ENCODE results near the gene TBC1D22A. TPM values are rescaled to one million over a fixed set of nuclear protein-coding genes. Genes with fewer than 3 reads are reported as not detected.

The TBC1D22A gene
- total RNA-seq, 6 experiments from 2014 or later: 10.9 to 18.1 (median 14.0) TPM

GRCh38 chr22:46824344-46824909 lies 62.0 kb downstream of the TBC1D22A start:
- no peak for TF ChIP-seq POLR2A (IDR thresholded peaks at IDR 0.05)
- no peak for TF ChIP-seq CTCF (IDR thresholded peaks at IDR 0.05)
- Histone ChIP-seq H3K4me1 (no peaks in the 10 kb centered on the region), H3K27me3 (no peaks in the 10 kb centered on the region), H3K9me3 (no peaks in the 10 kb centered on the region), H3K27ac (no peak overlapping the region), H3K4me3 (no peak overlapping the region), H3K36me3 (no peaks in the 10 kb centered on the region)
- DNase-seq: no peak
- intact Hi-C loops (cut with DNase I): no loop called here
- no peak for ATAC-seq
- 97% methylated on average over 8 of the region's 9 CpGs for WGBS (ENCODE audit: insufficient coverage, low coverage, low lambda C conversion rate, missing lambda C conversion rate)

DNA sequence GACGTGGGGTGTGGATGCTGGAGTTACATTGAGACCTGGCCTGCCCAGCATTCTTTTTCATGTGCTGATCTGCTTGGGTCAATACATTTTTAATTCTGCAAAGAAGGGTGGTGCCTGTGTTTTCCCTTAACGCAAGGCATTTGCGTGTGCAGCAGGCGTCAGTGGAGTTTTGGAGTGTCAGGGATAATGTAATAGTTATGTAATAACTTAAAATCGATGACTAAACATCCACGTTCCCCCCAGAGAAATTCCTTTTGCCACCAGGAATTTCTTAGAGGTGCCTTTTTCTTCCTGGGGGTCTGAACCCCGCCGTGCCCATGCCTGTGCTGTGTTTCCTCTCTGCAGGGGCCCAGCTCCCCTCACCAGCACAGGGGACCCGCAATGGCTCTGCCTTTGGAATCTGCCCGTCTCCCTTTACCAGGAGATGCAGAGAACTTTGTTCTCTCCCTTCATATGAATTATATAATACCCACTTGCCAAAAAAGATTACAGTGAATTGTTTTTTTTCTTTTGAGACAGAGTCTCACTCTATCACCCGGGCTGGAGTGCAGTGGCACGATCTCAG lies 62.6 kb downstream of the TBC1D22A start:
- Histone ChIP-seq H3K27me3 (no peaks in the 10 kb centered on the region), H3K4me1 (no peaks in the 10 kb centered on the region), H3K36me3 (no peaks in the 10 kb centered on the region), H3K27ac (no peak overlapping the region), H3K4me3 (no peak overlapping the region), H3K9me3 (no peaks in the 10 kb centered on the region)
- no peak for TF ChIP-seq CTCF (IDR thresholded peaks at IDR 0.05)
- TF ChIP-seq POLR2A (IDR thresholded peaks at IDR 0.05): no peak
- no peak for DNase-seq
- WGBS (ENCODE audit: insufficient coverage, low coverage, low lambda C conversion rate, missing lambda C conversion rate): 76% methylated on average over 7 of the region's 12 CpGs
- intact Hi-C loops (cut with DNase I): no loop called here
- no peak for ATAC-seq

DNA sequence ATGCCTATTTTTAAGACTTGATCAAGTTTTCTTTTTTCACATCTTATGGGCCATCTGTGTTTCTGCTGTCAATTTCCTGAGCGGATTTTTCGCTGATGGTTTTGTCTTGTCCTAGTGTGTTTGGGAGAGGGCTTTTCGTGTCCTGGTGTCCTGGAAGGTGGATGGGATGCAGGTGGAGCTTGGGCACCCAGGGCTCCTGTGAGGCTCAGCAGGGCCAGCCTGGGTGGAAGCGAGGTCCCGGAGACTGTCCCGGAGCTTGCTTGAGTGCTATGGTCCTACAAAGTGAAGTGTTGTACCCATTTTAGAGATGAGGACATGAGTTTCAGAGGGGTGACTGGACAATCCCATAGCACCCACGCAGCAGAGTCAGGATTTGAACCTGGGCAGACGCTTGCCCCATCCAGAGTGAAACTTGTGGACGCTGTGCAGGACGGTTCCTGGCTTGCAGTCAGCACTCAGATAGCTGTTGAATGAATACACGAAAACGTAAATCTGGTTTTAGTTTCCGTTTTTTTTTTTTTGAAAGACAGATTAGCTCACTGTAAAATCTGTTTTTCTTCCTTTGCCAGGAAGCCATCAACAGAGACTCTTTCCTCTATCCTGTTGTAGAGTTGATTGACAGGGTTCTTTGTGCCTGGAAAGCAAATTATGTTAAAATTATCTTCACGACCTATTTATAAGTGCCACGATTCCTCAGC lies 64.1 kb downstream of the TBC1D22A start:
- Histone ChIP-seq H3K27ac (no peak overlapping the region), H3K27me3 (no peaks in the 10 kb centered on the region), H3K4me1 (no peaks in the 10 kb centered on the region), H3K9me3 (no peaks in the 10 kb centered on the region), H3K36me3 (no peaks in the 10 kb centered on the region), H3K4me3 (no peak overlapping the region)
- 72% methylated on average over 11 of the region's 15 CpGs for WGBS (ENCODE audit: insufficient coverage, low coverage, low lambda C conversion rate, missing lambda C conversion rate)
- ATAC-seq (no peak), DNase-seq (no peak)
- intact Hi-C loops (cut with DNase I): no loop called here
- TF ChIP-seq CTCF (IDR thresholded peaks at IDR 0.05) (no peak), POLR2A (IDR thresholded peaks at IDR 0.05) (no peak)

- Histone ChIP-seq H3K36me3 (no peaks in the 10 kb centered on the region), H3K27ac (no peak overlapping the region), H3K4me3 (no peak overlapping the region), H3K27me3 (no peaks in the 10 kb centered on the region), H3K9me3 (no peaks in the 10 kb centered on the region), H3K4me1 (no peaks in the 10 kb centered on the region)
- 81% methylated on average over 11 of the region's 25 CpGs for WGBS (ENCODE audit: insufficient coverage, low coverage, low lambda C conversion rate, missing lambda C conversion rate)
- peak in 2 of 4 donors; percentile 52 to 53 for ATAC-seq
- intact Hi-C loops (cut with DNase I): no loop called here
- no peak for DNase-seq
- TF ChIP-seq CTCF (IDR thresholded peaks at IDR 0.05) (peak in 3 of 4 donors; percentile 15 to 26 (median 22)), POLR2A (IDR thresholded peaks at IDR 0.05) (no peak)
These were observed 64.8 kb downstream of the TBC1D22A start for GRCh38 chr22:46827136-46827780.

Measured in right lobe of liver (tissue), 6 donors.